CD4-positive, alpha-beta memory T cell (primary cell): ENCODE results near the gene PIK3CD. TPM values are rescaled to one million over a fixed set of nuclear protein-coding genes. Genes with fewer than 3 reads are reported as not detected.
A peak's percentile ranks its signal among the peaks of the same experiment; 100 is the strongest.

ENCODE experiments used
- CTCF ChIA-PET: fragments of 350-600 bp; sonication (Branson Sonifier 250); formaldehyde crosslinking; loops from one replicate; lab custom pipeline; 2021; ENCODE audit warnings: inconsistent platforms; ENCODE audit not compliant: partially characterized antibody; lab: Charles Lee
- POLR2A ChIA-PET: fragments of 350-600 bp; sonication (Branson Sonifier 250); formaldehyde crosslinking; loops from one replicate; lab custom pipeline; 2021; ENCODE audit not compliant: partially characterized antibody; lab: Charles Lee
- DNase-seq, 5 donors: peaks; one replicate each; pipeline versions ENCODE4 v3.0.0 to v3.0.0-alpha.2; 2020 to 2022; ENCODE audit warnings: mixed read lengths in 1 of 5
- H3K27ac ChIP-seq: one replicate; pipeline ENCODE4 v1.7.0; 2013; ENCODE audit warnings: low read depth, low read length
- H3K27me3 ChIP-seq: 2 replicates; pipeline ENCODE4 v1.7.0; 2013; ENCODE audit warnings: mild to moderate bottlenecking, low read length, moderate library complexity; ENCODE audit not compliant: insufficient read depth
- H3K36me3 ChIP-seq: 2 replicates; pipeline ENCODE4 v1.7.0; 2013; ENCODE audit warnings: mild to moderate bottlenecking, low read length, moderate library complexity; ENCODE audit not compliant: insufficient read depth
- H3K4me1 ChIP-seq: 2 replicates; pipeline ENCODE4 v1.7.0; 2013; ENCODE audit warnings: mild to moderate bottlenecking, low read length, moderate library complexity; ENCODE audit not compliant: insufficient read depth
- H3K4me3 ChIP-seq, 2 donors: one replicate each; pipeline ENCODE4 v1.7.0; 2013; ENCODE audit warnings: low read length in 2 of 2, mild to moderate bottlenecking in 1 of 2
- H3K9me3 ChIP-seq, 2 donors: one replicate each; pipeline ENCODE4 v1.7.0; 2013; ENCODE audit warnings: low read length in 2 of 2, control low read depth in 1 of 2; ENCODE audit not compliant: control insufficient read depth in 1 of 2
- H3K27ac Mint-ChIP-seq, 7 donors: one replicate each; pipeline ENCODE4 v1.8.0; 2020 to 2021; ENCODE audit warnings: mixed read lengths in 7 of 7, mild to moderate bottlenecking in 6 of 7, inconsistent platforms in 3 of 7, moderate library complexity in 3 of 7
- H3K27me3 Mint-ChIP-seq, 2 donors: one replicate each; pipeline ENCODE4 v1.8.0; 2020 to 2021; ENCODE audit warnings: mixed read lengths in 2 of 2
- H3K36me3 Mint-ChIP-seq, 2 donors: one replicate each; pipeline ENCODE4 v1.8.0; 2020 to 2021; ENCODE audit warnings: mixed read lengths in 2 of 2, inconsistent platforms in 1 of 2, mild to moderate bottlenecking in 1 of 2
- H3K4me1 Mint-ChIP-seq, 4 donors: one replicate each; pipeline ENCODE4 v1.8.0; 2020 to 2021; ENCODE audit warnings: mixed read lengths in 4 of 4, mild to moderate bottlenecking in 1 of 4
- H3K4me3 Mint-ChIP-seq, 8 donors: one replicate each; pipeline ENCODE4 v1.8.0; 2020 to 2021; ENCODE audit warnings: mixed read lengths in 8 of 8, mild to moderate bottlenecking in 7 of 8, moderate library complexity in 6 of 8, inconsistent platforms in 3 of 8
- H3K9me3 Mint-ChIP-seq, 8 donors: one replicate each; pipeline ENCODE4 v1.8.0; 2020 to 2021; ENCODE audit warnings: mixed read lengths in 8 of 8, mild to moderate bottlenecking in 5 of 8, inconsistent platforms in 3 of 8, moderate library complexity in 1 of 8
- intact Hi-C: fragments of 100-400 bp; cut with micrococcal nuclease; formaldehyde crosslinking; loops from one replicate; pipeline ENCODE4 v1.15.1; 2023
- polyA plus RNA-seq, 2 donors: library from polyadenylated mRNA; unstranded; fragments of 300-500 nt; fragmentation: Illumina TruSeq; gene quantifications; one replicate each; pipeline ENCODE4 v1.2.3, GENCODE V29; 2021
- total RNA-seq, 2 experiments: library from RNA; stranded (reverse); gene quantifications; one replicate each; pipeline ENCODE4 v1.2.3, GENCODE V29; 2021

PIK3CD gene
- total and polyA plus RNA-seq, 4 experiments from 2014 or later, result 57.1 to 236 (median 165) TPM

DNA sequence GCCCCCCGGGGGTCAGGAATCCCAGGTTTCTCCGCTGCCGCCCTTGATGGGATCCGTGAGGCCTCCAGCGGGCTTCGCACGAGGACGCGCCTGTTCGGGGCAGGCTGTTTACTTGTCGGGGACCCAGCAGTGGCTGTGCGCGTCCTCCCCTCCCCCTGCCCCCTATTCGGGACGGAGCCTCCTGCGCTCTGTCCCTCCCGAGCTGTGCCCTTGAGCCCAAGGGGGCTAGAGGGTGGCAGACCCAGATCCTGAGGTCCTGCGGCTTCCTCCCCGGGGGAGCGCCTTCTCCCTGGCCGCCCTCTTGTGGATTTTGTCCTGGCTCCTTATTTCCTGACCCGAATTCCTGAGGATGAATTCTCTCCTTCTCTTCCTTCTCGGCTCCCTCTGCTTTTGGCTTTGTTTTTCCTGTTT is 38.4 kb downstream of the PIK3CD start:
- H3K27ac Mint-ChIP-seq, result peak overlapping the region; percentile 44 to 95 (median 88)

GRCh38 chr1:9690440-9691107 is 39.0 kb downstream of the PIK3CD start:
- peaks cover 0 to 2% (median 0%) of the 10 kb centered on the region in 8 donors for H3K9me3 Mint-ChIP-seq
- peak overlapping the region in 1 of 2 donors; percentile 29 for H3K4me3 ChIP-seq
- H3K27ac Mint-ChIP-seq, result peak overlapping the region; percentile 78 to 95 (median 88)
- H3K4me1 ChIP-seq, result peaks cover 67% of the 10 kb centered on the region
- intact Hi-C loops, result no loop called here
- peaks cover 27 to 38% of the 10 kb centered on the region in 2 donors for H3K36me3 Mint-ChIP-seq
- H3K4me3 Mint-ChIP-seq, result peak overlapping the region; percentile 80 to 93 (median 88)
- peak overlapping the region; percentile 36 for H3K27ac ChIP-seq
- ChIA-PET POLR2A (interaction anchor here (0.9 to 12.8 kb wide), 7 partner anchors 11 to 63 kb away, joined by 3 to 155 read pairs (median 5); partner anchors contain the start of gene PIK3CD), CTCF (interaction anchor here (1.2 to 2.8 kb wide), 6 partner anchors 12 to 64 kb away, joined by 4 to 14 read pairs (median 6); no protein-coding TSS in a partner anchor)
- H3K27me3 Mint-ChIP-seq, result no peaks in the 10 kb centered on the region
- DNase-seq, result no peak
- peaks cover 18% of the 10 kb centered on the region for H3K36me3 ChIP-seq
- no peaks in the 10 kb centered on the region for H3K27me3 ChIP-seq
- H3K4me1 Mint-ChIP-seq, result peaks cover 43 to 85% (median 65%) of the 10 kb centered on the region in 4 donors
- no peaks in the 10 kb centered on the region for H3K9me3 ChIP-seq

More for the DNA sequence above, 38.4 kb downstream of the PIK3CD start:
- Histone ChIP-seq H3K36me3 (peaks cover 18% of the 10 kb centered on the region), H3K9me3 (no peaks in the 10 kb centered on the region), H3K4me3 (peak overlapping the region; percentile 9 to 29), H3K27me3 (no peaks in the 10 kb centered on the region), H3K27ac (peak overlapping the region; percentile 36), H3K4me1 (peaks cover 69% of the 10 kb centered on the region)
- H3K27me3 Mint-ChIP-seq, result no peaks in the 10 kb centered on the region
- H3K4me1 Mint-ChIP-seq, result peaks cover 39 to 83% (median 61%) of the 10 kb centered on the region in 4 donors
- CTCF ChIA-PET, result interaction anchor here (1.7 to 2.7 kb wide), 3 partner anchors 25 to 63 kb away, joined by 6 to 14 read pairs (median 7); no protein-coding TSS in a partner anchor
- peaks cover 0 to 2% (median 0%) of the 10 kb centered on the region in 8 donors for H3K9me3 Mint-ChIP-seq
- H3K4me3 Mint-ChIP-seq, result peak overlapping the region; percentile 80 to 93 (median 88)
- POLR2A ChIA-PET, result interaction anchor here (1.0 to 12.8 kb wide), 5 partner anchors 11 to 62 kb away, joined by 3 to 155 read pairs (median 76); partner anchors contain the start of gene PIK3CD
- DNase-seq, result no peak
- intact Hi-C loops, result loop anchor here (1.0 kb wide), 1 partner anchor 63 kb away; no protein-coding TSS in a partner anchor
- peaks cover 23 to 33% of the 10 kb centered on the region in 2 donors for H3K36me3 Mint-ChIP-seq

DNA sequence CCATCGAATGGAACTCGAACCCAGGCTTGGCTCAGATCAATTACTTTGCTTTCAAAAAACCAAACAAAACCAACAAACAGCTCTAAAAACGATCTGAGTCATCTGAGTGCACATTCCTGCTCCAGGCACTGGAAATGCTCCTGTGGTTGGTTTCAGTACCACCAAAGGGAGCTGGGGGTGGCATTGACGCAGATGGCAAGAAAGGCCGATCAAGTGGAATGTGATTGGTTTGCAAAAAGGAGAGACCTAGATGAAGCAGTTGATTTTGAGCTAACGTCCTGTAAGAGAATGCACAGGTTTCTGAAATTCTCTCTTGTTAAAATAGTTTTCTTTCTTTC is 39.5 kb downstream of the PIK3CD start:
- peak overlapping the region; percentile 80 to 93 (median 88) for H3K4me3 Mint-ChIP-seq
- H3K9me3 Mint-ChIP-seq, result peaks cover 0 to 2% (median 0%) of the 10 kb centered on the region in 8 donors
- Histone ChIP-seq H3K4me1 (peaks cover 62% of the 10 kb centered on the region), H3K27ac (peak overlapping the region; percentile 36), H3K27me3 (no peaks in the 10 kb centered on the region), H3K4me3 (no peak overlapping the region), H3K9me3 (no peaks in the 10 kb centered on the region), H3K36me3 (peaks cover 18% of the 10 kb centered on the region)
- CTCF ChIA-PET, result interaction anchor here (1.2 to 2.8 kb wide), 6 partner anchors 11 to 64 kb away, joined by 4 to 14 read pairs (median 6); no protein-coding TSS in a partner anchor
- POLR2A ChIA-PET, result interaction anchor here (0.9 to 12.8 kb wide), 7 partner anchors 10 to 63 kb away, joined by 3 to 155 read pairs (median 5); partner anchors contain the start of gene PIK3CD
- DNase-seq, result no peak
- H3K36me3 Mint-ChIP-seq, result peaks cover 27 to 33% of the 10 kb centered on the region in 2 donors
- H3K27ac Mint-ChIP-seq, result peak overlapping the region; percentile 70 to 91 (median 78)
- intact Hi-C loops, result no loop called here
- H3K27me3 Mint-ChIP-seq, result no peaks in the 10 kb centered on the region
- H3K4me1 Mint-ChIP-seq, result peaks cover 38 to 80% (median 60%) of the 10 kb centered on the region in 4 donors

DNA sequence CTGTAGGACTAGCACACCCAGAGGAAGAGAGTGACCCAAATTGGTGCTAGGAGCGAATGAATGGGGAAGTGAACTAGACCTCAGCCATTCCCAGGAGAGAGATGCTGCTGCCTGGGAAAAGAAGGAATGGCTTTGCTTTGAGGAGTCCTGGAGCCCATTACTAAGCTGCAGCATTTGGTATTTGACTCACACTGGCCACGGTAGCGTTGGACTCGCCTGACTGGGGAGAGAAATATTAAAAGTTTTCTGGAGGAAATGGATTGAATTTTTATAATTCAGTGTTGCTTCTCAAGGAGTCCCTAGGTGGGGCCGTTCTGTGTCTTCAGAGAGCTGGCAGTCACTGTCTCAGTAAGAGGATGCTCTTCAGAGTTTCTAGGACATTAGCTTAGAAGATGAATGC is 40.2 kb downstream of the PIK3CD start:
- intact Hi-C loops, result no loop called here
- Mint-ChIP-seq H3K27ac (peak overlapping the region in 4 of 7 donors; percentile 24 to 88 (median 80)), H3K36me3 (peaks cover 27 to 36% of the 10 kb centered on the region in 2 donors), H3K9me3 (peaks cover 0 to 2% (median 0%) of the 10 kb centered on the region in 8 donors), H3K4me3 (peak overlapping the region in 6 of 8 donors; percentile 80 to 93 (median 88)), H3K27me3 (no peaks in the 10 kb centered on the region), H3K4me1 (peaks cover 35 to 76% (median 58%) of the 10 kb centered on the region in 4 donors)
- H3K27me3 ChIP-seq, result no peaks in the 10 kb centered on the region
- CTCF ChIA-PET, result interaction anchor here (0.7 to 2.8 kb wide), 7 partner anchors 11 to 65 kb away, joined by 3 to 14 read pairs (median 5); no protein-coding TSS in a partner anchor
- POLR2A ChIA-PET, result interaction anchor here (0.8 to 12.8 kb wide), 5 partner anchors 15 to 64 kb away, joined by 3 to 155 read pairs (median 76); partner anchors contain the start of gene PIK3CD
- H3K27ac ChIP-seq, result no peak overlapping the region
- H3K4me3 ChIP-seq, result no peak overlapping the region
- H3K9me3 ChIP-seq, result no peaks in the 10 kb centered on the region
- DNase-seq, result no peak
- peaks cover 58% of the 10 kb centered on the region for H3K4me1 ChIP-seq
- H3K36me3 ChIP-seq, result peaks cover 18% of the 10 kb centered on the region

DNA sequence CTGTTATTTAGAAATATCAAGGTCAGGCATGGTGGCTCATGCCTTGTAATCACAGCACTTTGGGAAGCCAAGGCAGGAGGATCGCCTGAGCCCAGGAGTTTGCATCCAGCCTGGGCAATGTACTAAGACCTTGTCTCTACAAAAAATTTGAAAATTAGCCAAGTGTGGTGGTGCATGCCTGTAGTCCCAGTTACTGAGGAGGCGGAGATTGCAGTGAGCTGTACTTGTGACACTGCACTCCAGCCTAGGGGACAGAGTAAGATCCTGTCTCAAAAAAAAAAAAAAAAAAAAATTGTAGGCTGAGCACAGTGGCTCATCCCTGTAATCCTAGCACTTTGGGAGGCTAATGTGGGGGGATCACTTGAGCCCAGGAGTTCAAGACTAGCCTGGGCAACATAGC is 45.3 kb downstream of the PIK3CD start:
- H3K36me3 ChIP-seq, result peaks cover 18% of the 10 kb centered on the region
- Mint-ChIP-seq H3K27me3 (no peaks in the 10 kb centered on the region), H3K9me3 (no peaks in the 10 kb centered on the region), H3K36me3 (peaks cover 32 to 51% of the 10 kb centered on the region in 2 donors), H3K4me1 (peaks cover 32 to 69% (median 50%) of the 10 kb centered on the region in 4 donors), H3K27ac (peak overlapping the region in 3 of 7 donors; percentile 15 to 79 (median 67)), H3K4me3 (no peak overlapping the region)
- POLR2A ChIA-PET, result interaction anchor here (0.5 to 1.3 kb wide), 2 partner anchors 16 to 20 kb away, joined by 3 to 4 read pairs; no protein-coding TSS in a partner anchor
- intact Hi-C loops, result no loop called here
- no peak overlapping the region for H3K27ac ChIP-seq
- no peaks in the 10 kb centered on the region for H3K27me3 ChIP-seq
- peaks cover 34% of the 10 kb centered on the region for H3K4me1 ChIP-seq
- DNase-seq, result no peak
- CTCF ChIA-PET, result no interaction called here
- H3K9me3 ChIP-seq, result no peaks in the 10 kb centered on the region
- no peak overlapping the region for H3K4me3 ChIP-seq

- Histone ChIP-seq H3K27me3 (no peaks in the 10 kb centered on the region), H3K9me3 (no peaks in the 10 kb centered on the region), H3K27ac (no peak overlapping the region), H3K36me3 (peaks cover 6% of the 10 kb centered on the region), H3K4me3 (no peak overlapping the region), H3K4me1 (peaks cover 49% of the 10 kb centered on the region)
- intact Hi-C loops, result no loop called here
- peaks cover 29 to 49% of the 10 kb centered on the region in 2 donors for H3K36me3 Mint-ChIP-seq
- DNase-seq, result no peak
- no peaks in the 10 kb centered on the region for H3K27me3 Mint-ChIP-seq
- CTCF ChIA-PET, result interaction anchor here (0.8 to 1.4 kb wide), 4 partner anchors 18 to 72 kb away, joined by 3 to 4 read pairs (median 4); no protein-coding TSS in a partner anchor
- peaks cover 41 to 74% (median 56%) of the 10 kb centered on the region in 4 donors for H3K4me1 Mint-ChIP-seq
- POLR2A ChIA-PET, result interaction anchor here (0.6 to 1.5 kb wide), 3 partner anchors 18 to 70 kb away, joined by 3 to 6 read pairs (median 4); no protein-coding TSS in a partner anchor
- H3K4me3 Mint-ChIP-seq, result peak overlapping the region in 1 of 8 donors; percentile 13
- H3K27ac Mint-ChIP-seq, result peak overlapping the region in 5 of 7 donors; percentile 49 to 79 (median 65)
- peaks cover 0 to 2% (median 0%) of the 10 kb centered on the region in 8 donors for H3K9me3 Mint-ChIP-seq
Observed at GRCh38 chr1:9699361-9699760, 47.8 kb downstream of the PIK3CD start.
